Hepatocyte (in vitro differentiated cells): ENCODE measurements around the gene AKR1B1. TPM values are rescaled to one million over a fixed set of nuclear protein-coding genes. Genes with fewer than 3 reads are reported as not detected.

Source experiments
- DNase-seq: peaks from one replicate; pipeline ENCODE4 v3.0.0-alpha.2; 2016; ENCODE audit warnings: low spot score
- H2AFZ ChIP-seq: fragments of 200-600 bp; sonication (generic); 2 replicates; pipeline ENCODE4 v1.6.0; 2016; ENCODE audit warnings: antibody characterized with exemption, mild to moderate bottlenecking
- H3K27ac ChIP-seq: fragments of 200-600 bp; sonication (generic); 2 replicates; pipeline ENCODE4 v1.5.1; 2016; ENCODE audit warnings: mild to moderate bottlenecking
- H3K27me3 ChIP-seq: fragments of 200-600 bp; sonication (generic); 2 replicates; pipeline ENCODE4 v1.6.1; 2016
- H3K36me3 ChIP-seq: fragments of 200-600 bp; sonication (generic); replicated peaks from 2 replicates; pipeline ENCODE4 v1.5.1; 2016; ENCODE audit warnings: low read depth; ENCODE audit not compliant: insufficient read depth
- H3K4me1 ChIP-seq: fragments of 200-600 bp; sonication (generic); 2 replicates; pipeline ENCODE4 v1.5.1; 2016; ENCODE audit warnings: mild to moderate bottlenecking, moderate library complexity; ENCODE audit not compliant: insufficient read depth
- H3K4me2 ChIP-seq: fragments of 200-600 bp; sonication (generic); 2 replicates; pipeline ENCODE4 v1.6.0; 2016
- H3K4me3 ChIP-seq: fragments of 200-600 bp; sonication (generic); 2 replicates; pipeline ENCODE4 v1.5.1; 2016; ENCODE audit warnings: mild to moderate bottlenecking
- H3K79me2 ChIP-seq: fragments of 200-600 bp; sonication (generic); 2 replicates; pipeline ENCODE4 v1.6.0; 2017; ENCODE audit warnings: mild to moderate bottlenecking
- H3K9me2 ChIP-seq: fragments of 200-600 bp; sonication (generic); replicated peaks from 2 replicates; pipeline ENCODE4 v1.6.0; 2017; ENCODE audit warnings: mild to moderate bottlenecking; ENCODE audit not compliant: insufficient read depth
- H3K9me3 ChIP-seq: fragments of 200-600 bp; sonication (generic); 2 replicates; pipeline ENCODE4 v1.5.1; 2016; ENCODE audit warnings: low read depth, mild to moderate bottlenecking
- H4K20me1 ChIP-seq: fragments of 200-600 bp; sonication (generic); 2 replicates; pipeline ENCODE4 v1.6.0; 2016; ENCODE audit warnings: mild to moderate bottlenecking; ENCODE audit not compliant: insufficient read depth, poor library complexity, severe bottlenecking
- EZH2 ChIP-seq: fragments of 200-600 bp; sonication (generic); IDR thresholded peaks from 2 replicates; pipeline ENCODE4 v1.6.1; 2016; ENCODE audit warnings: antibody characterized with exemption, mild to moderate bottlenecking, borderline replicate concordance
- EZH2phosphoT487 ChIP-seq: fragments of 200-600 bp; sonication (generic); IDR thresholded peaks from one replicate; pipeline ENCODE4 v1.6.1; 2018; ENCODE audit warnings: antibody characterized with exemption, mild to moderate bottlenecking, low read depth, moderate library complexity; ENCODE audit not compliant: unreplicated experiment, severe bottlenecking
- WGBS: methylation state at CpG from one replicate; pipeline ENCODE4 v1.1.6; 2016; ENCODE audit warnings: low lambda C conversion rate; ENCODE audit errors: missing lambda C conversion rate; 5-methylcytosine and 5-hydroxymethylcytosine counted together
- polyA plus RNA-seq: library from polyadenylated mRNA; unstranded; fragments of >200 nt; fragmentation: Nextera tagmentation; extraction: Ambion mirVana; gene quantifications from 2 replicates; pipeline ENCODE4 v1.2.1, GENCODE V29; 2016
- total RNA-seq: library from RNA; depleted of rRNA; stranded (reverse); fragments of >200 nt; gene quantifications from 2 replicates; pipeline ENCODE4 v1.2.3, GENCODE V29; 2014
- TF ChIP-seq, protein P1 (sequence below): fragments of 200-600 bp; sonication (generic); IDR thresholded peaks from 2 replicates; pipeline ENCODE4 v1.5.1; 2016; ENCODE audit warnings: antibody characterized with exemption, mild to moderate bottlenecking; ENCODE audit not compliant: poor library complexity

AKR1B1 gene
- total and polyA plus RNA-seq, 2 experiments from 2014 or later = 129 to 342 TPM

DNA sequence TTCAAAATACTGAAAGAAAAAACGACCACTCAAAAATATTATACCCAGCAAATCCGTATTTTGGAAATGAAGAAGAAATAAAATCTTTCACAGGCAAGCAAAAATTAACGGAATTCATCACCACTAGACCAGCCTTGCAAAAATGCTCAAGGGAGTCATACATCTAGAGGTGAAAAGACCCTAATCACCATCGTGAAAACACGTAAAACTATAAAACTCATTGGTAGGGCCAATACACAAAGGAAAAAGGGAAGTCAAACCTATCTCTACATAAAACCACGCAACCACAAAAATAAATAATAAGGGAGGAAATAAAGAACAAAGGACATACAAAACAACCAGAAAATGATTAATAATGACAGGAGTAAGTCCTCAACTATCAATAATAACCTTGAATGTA lies 6.6 kb upstream of the AKR1B1 start:
- Histone ChIP-seq H3K79me2 (no peaks in the 10 kb centered on the region), H3K9me2 (no peaks in the 10 kb centered on the region), H3K4me2 (no peak overlapping the region), H3K4me3 (no peak overlapping the region), H3K27ac (no peak overlapping the region), H4K20me1 (no peaks in the 10 kb centered on the region), H2AFZ (no peak overlapping the region), H3K4me1 (no peaks in the 10 kb centered on the region), H3K36me3 (no peaks in the 10 kb centered on the region), H3K27me3 (no peaks in the 10 kb centered on the region), H3K9me3 (no peaks in the 10 kb centered on the region)
- TF ChIP-seq EZH2 = no peak
- no peak for TF ChIP-seq EZH2phosphoT487
- TF ChIP-seq, protein P1, sequence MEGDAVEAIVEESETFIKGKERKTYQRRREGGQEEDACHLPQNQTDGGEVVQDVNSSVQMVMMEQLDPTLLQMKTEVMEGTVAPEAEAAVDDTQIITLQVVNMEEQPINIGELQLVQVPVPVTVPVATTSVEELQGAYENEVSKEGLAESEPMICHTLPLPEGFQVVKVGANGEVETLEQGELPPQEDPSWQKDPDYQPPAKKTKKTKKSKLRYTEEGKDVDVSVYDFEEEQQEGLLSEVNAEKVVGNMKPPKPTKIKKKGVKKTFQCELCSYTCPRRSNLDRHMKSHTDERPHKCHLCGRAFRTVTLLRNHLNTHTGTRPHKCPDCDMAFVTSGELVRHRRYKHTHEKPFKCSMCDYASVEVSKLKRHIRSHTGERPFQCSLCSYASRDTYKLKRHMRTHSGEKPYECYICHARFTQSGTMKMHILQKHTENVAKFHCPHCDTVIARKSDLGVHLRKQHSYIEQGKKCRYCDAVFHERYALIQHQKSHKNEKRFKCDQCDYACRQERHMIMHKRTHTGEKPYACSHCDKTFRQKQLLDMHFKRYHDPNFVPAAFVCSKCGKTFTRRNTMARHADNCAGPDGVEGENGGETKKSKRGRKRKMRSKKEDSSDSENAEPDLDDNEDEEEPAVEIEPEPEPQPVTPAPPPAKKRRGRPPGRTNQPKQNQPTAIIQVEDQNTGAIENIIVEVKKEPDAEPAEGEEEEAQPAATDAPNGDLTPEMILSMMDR = no peak
- WGBS = 91% methylated on average over 6 of the region's 6 CpGs
- DNase-seq = no peak

DNA sequence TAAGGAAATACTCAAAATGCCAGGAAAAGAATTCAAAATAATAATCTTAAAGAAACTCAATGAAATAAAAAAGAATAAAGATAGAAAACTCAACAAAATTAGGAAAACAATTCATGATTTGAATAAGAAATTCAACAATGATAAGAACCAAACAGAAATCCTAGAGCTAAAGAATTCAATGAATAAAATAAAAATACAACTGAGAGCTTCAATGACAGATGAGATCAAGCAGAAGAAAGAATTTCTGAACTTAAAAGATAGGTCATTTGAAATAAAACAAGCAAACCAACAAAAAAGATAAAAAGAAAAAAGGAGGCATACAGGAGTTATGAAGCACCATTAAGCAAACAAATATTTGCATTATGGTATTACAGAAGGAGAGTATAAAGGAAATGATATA lies 5.6 kb upstream of the AKR1B1 start:
- no peaks in the 10 kb centered on the region for H3K9me2 ChIP-seq
- TF ChIP-seq, protein P1 = no peak
- TF ChIP-seq EZH2 = no peak
- no peak for TF ChIP-seq EZH2phosphoT487
- H3K4me1 ChIP-seq = no peaks in the 10 kb centered on the region

DNA sequence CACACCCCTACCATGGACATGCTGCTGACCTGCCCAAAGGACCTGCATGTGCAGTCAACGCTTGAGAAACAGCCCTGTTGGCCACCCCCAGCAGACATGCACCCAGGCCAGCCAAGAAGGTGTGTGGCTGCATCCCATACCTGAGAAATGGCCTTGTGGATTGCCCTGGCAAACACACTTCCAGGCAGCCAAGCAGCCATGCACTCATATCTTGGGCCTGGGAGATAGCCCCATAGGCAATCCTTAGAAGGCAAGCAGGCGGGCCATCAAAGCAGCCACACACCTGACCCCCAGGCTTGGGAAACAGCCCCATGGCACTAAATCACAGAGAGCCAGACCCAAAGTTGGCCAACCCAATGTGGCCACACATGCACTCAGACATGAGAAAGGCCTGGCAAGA lies 4.9 kb upstream of the AKR1B1 start:
- no peaks in the 10 kb centered on the region for H4K20me1 ChIP-seq
- no peak overlapping the region for H3K4me2 ChIP-seq
- WGBS = 100% methylated on average over 2 of the region's 2 CpGs
- H3K27ac ChIP-seq = no peak overlapping the region
- H3K9me2 ChIP-seq = no peaks in the 10 kb centered on the region
- H3K9me3 ChIP-seq = no peaks in the 10 kb centered on the region
- TF ChIP-seq EZH2 (no peak), EZH2phosphoT487 (no peak)
- TF ChIP-seq, protein P1 = no peak
- H2AFZ ChIP-seq = no peak overlapping the region
- H3K79me2 ChIP-seq = no peaks in the 10 kb centered on the region
- H3K4me1 ChIP-seq = no peaks in the 10 kb centered on the region
- DNase-seq = no peak
- no peak overlapping the region for H3K4me3 ChIP-seq
- no peaks in the 10 kb centered on the region for H3K27me3 ChIP-seq
- no peaks in the 10 kb centered on the region for H3K36me3 ChIP-seq

More for the DNA sequence above, 5.6 kb upstream of the AKR1B1 start:
- Histone ChIP-seq H3K79me2 (no peaks in the 10 kb centered on the region), H3K27me3 (no peaks in the 10 kb centered on the region), H3K27ac (no peak overlapping the region), H3K4me3 (no peak overlapping the region), H2AFZ (no peak overlapping the region), H4K20me1 (no peaks in the 10 kb centered on the region), H3K9me3 (no peaks in the 10 kb centered on the region), H3K4me2 (no peak overlapping the region), H3K36me3 (no peaks in the 10 kb centered on the region)
- no peak for DNase-seq

DNA sequence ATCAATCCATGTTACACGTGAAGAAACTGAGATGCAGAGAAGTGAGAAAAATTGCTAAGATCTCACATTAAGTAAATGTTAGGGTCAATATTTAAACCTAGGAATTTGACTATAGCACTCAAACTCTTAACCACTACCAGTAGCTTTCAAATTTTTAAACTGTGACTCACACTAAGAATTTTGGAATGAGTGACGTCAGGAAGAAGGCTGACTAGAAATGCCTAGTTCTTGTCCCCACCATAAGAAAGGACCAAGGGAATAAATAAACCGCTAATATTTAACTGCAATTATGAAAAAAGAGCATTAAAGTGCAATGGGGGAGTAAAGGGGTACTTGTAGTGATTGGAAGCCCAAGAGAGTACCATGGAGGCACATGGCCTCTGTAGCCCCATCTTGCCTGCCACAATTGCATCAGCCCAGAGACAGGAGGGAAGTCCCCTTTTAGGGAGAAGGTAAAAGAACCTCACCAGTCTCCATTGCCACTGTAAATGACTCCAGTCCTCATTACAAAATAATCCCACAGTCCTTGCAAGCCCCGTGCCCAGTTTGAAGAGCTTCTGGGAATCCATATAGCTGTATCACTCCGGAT lies 3.5 kb upstream of the AKR1B1 start:
- H3K4me2 ChIP-seq = no peak overlapping the region
- H3K79me2 ChIP-seq = peaks cover 7% of the 10 kb centered on the region
- H3K9me2 ChIP-seq = no peaks in the 10 kb centered on the region
- H4K20me1 ChIP-seq = no peaks in the 10 kb centered on the region
- H3K27ac ChIP-seq = no peak overlapping the region
- no peak for TF ChIP-seq EZH2
- TF ChIP-seq, protein P1 = no peak
- TF ChIP-seq EZH2phosphoT487 = no peak
- H3K4me1 ChIP-seq = no peaks in the 10 kb centered on the region
- no peaks in the 10 kb centered on the region for H3K36me3 ChIP-seq
- no peaks in the 10 kb centered on the region for H3K27me3 ChIP-seq
- 87% methylated on average over 5 of the region's 5 CpGs for WGBS
- no peak for DNase-seq
- H3K4me3 ChIP-seq = no peak overlapping the region
- H2AFZ ChIP-seq = no peak overlapping the region
- H3K9me3 ChIP-seq = no peaks in the 10 kb centered on the region
